Panc1 (cell line): ENCODE data around the gene QSER1. TPM values are rescaled to one million over a fixed set of nuclear protein-coding genes. Genes with fewer than 3 reads are reported as not detected.
"Not testable (repeated sequence)": the region's sequence is repeated elsewhere in the genome, so short reads cannot be mapped to it uniquely, and the experiment has no call there.

Experiments used
- ATAC-seq: fragments of 200-7000 bp; cut with Tn5 transposase; 2 replicates; pipeline ENCODE4 v1.9.1; 2020; ENCODE audit warnings: mild to moderate bottlenecking, moderate library complexity
- BruUV-seq: library from RNA; stranded (reverse); fragments of 400-500 nt; replicated peaks from 2 replicates; lab custom pipeline; 2021; lab: Mats Ljungman, UMichigan
- CTCF ChIA-PET: fragments of 300-600 bp; sonication (Branson Sonifier 250); formaldehyde crosslinking; loops from one replicate; lab custom pipeline; 2022; ENCODE audit warnings: antibody characterized with exemption; lab: Charles Lee
- POLR2A ChIA-PET: fragments of 300-600 bp; sonication (Branson Sonifier 250); formaldehyde crosslinking; loops from one replicate; lab custom pipeline; 2022; ENCODE audit warnings: antibody characterized with exemption; lab: Charles Lee
- DNase-seq: peaks from one replicate; pipeline ENCODE4 v3.0.0-alpha.2; 2010; ENCODE audit warnings: low read depth, low spot score
- H3K27ac ChIP-seq: 2 replicates; pipeline ENCODE4 v1.5.1; 2011; ENCODE audit warnings: mild to moderate bottlenecking, low read length, inconsistent platforms
- H3K27me3 ChIP-seq: fragments of 200-500 bp; sonication (Bioruptor generic); 2 replicates; pipeline ENCODE4 v1.6.0; 2014; ENCODE audit warnings: low read length, inconsistent platforms; ENCODE audit not compliant: control insufficient read depth, insufficient read depth
- H3K36me3 ChIP-seq: fragments of 200-500 bp; sonication (Bioruptor generic); 2 replicates; pipeline ENCODE4 v1.5.1; 2014; ENCODE audit warnings: inconsistent platforms, mild to moderate bottlenecking, low read length, moderate library complexity; ENCODE audit not compliant: control insufficient read depth, insufficient read depth
- H3K4me1 ChIP-seq: 2 replicates; pipeline ENCODE4 v1.5.1; 2011; ENCODE audit warnings: inconsistent platforms, mild to moderate bottlenecking, low read length, moderate library complexity; ENCODE audit not compliant: control insufficient read depth, insufficient read depth
- H3K4me3 ChIP-seq, 2 experiments: 2 replicates each; pipeline ENCODE4 v1.5.1; 2011 to 2012; ENCODE audit warnings: low read depth in 2 of 2, low read length in 2 of 2, mild to moderate bottlenecking in 2 of 2, inconsistent platforms in 1 of 2, moderate library complexity in 1 of 2
- H3K9me3 ChIP-seq: fragments of 200-500 bp; sonication (Bioruptor generic); 2 replicates; pipeline ENCODE4 v1.5.1; 2014; ENCODE audit warnings: low read depth, mild to moderate bottlenecking, inconsistent platforms, low read length, moderate library complexity; ENCODE audit not compliant: control insufficient read depth, insufficient read depth
- CTCF ChIP-seq: fragments of 450-650 bp; IDR thresholded peaks from 2 replicates; pipeline ENCODE4 v1.5.1; 2017; ENCODE audit warnings: mild to moderate bottlenecking
- POLR2AphosphoS5 ChIP-seq: IDR thresholded peaks from 2 replicates; pipeline ENCODE4 v1.6.1; 2012; ENCODE audit warnings: mild to moderate bottlenecking, low read depth, low read length, moderate library complexity
- SIN3A ChIP-seq: IDR thresholded peaks from 2 replicates; pipeline ENCODE4 v1.6.1; 2012; ENCODE audit warnings: low read depth, mild to moderate bottlenecking, low read length, moderate library complexity, borderline replicate concordance; ENCODE audit not compliant: insufficient read depth
- TCF7L2 ChIP-seq: IDR thresholded peaks from 2 replicates; pipeline ENCODE4 v1.6.1; 2011; ENCODE audit warnings: mild to moderate bottlenecking, low read depth, low read length, inconsistent platforms
- in situ Hi-C: cut with HindIII; loops from 2 replicates; pipeline ENCODE4 v1.10.0; 2016; ENCODE audit warnings: low sequenced_read_pairs, low pct_unique_long_range_greater_than_20kb
- intact Hi-C: fragments of 100-400 bp; cut with micrococcal nuclease; formaldehyde crosslinking; loops from one replicate; pipeline ENCODE4 v1.10.0; 2022; ENCODE audit not compliant: unreplicated experiment
- total RNA-seq: library from RNA; stranded (reverse); gene quantifications from one replicate; pipeline ENCODE4 v1.2.1, GENCODE V29; 2021; ENCODE audit not compliant: unreplicated experiment
- TF ChIP-seq, protein P1 (sequence below), 2 experiments: IDR thresholded peaks; 2 replicates each; pipeline ENCODE4 v1.6.1; 2011 to 2012; ENCODE audit warnings: low read depth in 2 of 2, control low read depth in 1 of 2, low read length in 1 of 2, mild to moderate bottlenecking in 1 of 2, moderate library complexity in 1 of 2; ENCODE audit not compliant: insufficient read depth in 1 of 2

Gene QSER1
- total RNA-seq, 1 experiment from 2014 or later: 48.2 TPM

DNA sequence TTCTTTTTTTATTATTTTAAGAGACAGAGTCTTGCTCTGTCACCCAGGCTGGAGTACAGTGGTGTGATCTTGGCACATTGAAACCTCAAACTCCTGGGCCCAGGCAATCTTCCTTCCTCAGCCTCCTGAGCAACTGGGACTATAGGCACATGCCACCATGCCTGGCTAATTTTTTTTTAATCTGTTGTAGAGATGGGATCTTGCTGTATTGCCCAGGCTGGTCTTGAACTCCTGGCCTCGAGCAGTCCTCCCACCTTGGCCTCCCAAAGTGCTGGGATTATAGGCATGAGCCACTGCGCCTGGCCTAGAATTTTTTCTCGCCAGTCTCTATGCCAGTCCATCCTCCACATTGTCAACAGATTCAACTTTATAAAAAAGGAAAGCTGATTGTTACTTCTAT lies 44.7 kb downstream of the QSER1 start:
- CTCF ChIA-PET, intact Hi-C loops, DNase-seq, H3K27me3 ChIP-seq, H3K4me3 ChIP-seq, ATAC-seq, H3K4me1 ChIP-seq, BruUV-seq, in situ Hi-C loops, H3K9me3 ChIP-seq, H3K27ac ChIP-seq: not testable (repeated sequence)
- POLR2A ChIA-PET: interaction anchor here (0.5 to 0.6 kb wide), 2 partner anchors 30 to 1233 kb away, joined by 3 to 5 read pairs; no protein-coding TSS in a partner anchor
- H3K36me3 ChIP-seq: peaks cover 39% of the 10 kb centered on the region

DNA sequence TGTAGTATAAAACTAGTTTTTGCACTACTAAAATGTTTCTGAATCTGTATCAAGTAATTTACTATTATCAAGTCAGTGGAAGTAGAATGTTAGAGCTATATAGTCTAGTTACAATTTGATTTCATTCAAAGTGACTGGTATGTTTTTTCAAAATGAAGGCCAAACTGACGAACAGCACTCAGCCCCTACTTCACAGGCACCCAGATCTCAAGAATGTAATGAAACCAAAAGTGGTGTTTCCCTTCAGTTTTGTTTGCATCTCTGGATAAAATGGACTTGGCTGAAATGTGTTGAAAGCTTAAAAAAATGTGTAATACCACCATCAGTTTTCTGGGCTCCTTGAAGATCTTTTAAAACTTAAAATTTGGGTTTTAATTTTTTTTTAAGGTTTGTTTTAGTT lies 46.4 kb downstream of the QSER1 start:
- Histone ChIP-seq H3K4me3 (no peak overlapping the region), H3K36me3 (peaks cover 24% of the 10 kb centered on the region), H3K9me3 (no peaks in the 10 kb centered on the region), H3K27ac (no peak overlapping the region), H3K27me3 (no peaks in the 10 kb centered on the region), H3K4me1 (no peaks in the 10 kb centered on the region; the same call in 1 of the 2 replicates)
- no TSS peak for BruUV-seq
- in situ Hi-C loops: no loop called here
- CTCF ChIA-PET: no interaction called here
- ATAC-seq (no peak), DNase-seq (no peak)
- TF ChIP-seq CTCF (no peak), TCF7L2 (no peak), POLR2AphosphoS5 (no peak), SIN3A (no peak)
- TF ChIP-seq, protein P1, sequence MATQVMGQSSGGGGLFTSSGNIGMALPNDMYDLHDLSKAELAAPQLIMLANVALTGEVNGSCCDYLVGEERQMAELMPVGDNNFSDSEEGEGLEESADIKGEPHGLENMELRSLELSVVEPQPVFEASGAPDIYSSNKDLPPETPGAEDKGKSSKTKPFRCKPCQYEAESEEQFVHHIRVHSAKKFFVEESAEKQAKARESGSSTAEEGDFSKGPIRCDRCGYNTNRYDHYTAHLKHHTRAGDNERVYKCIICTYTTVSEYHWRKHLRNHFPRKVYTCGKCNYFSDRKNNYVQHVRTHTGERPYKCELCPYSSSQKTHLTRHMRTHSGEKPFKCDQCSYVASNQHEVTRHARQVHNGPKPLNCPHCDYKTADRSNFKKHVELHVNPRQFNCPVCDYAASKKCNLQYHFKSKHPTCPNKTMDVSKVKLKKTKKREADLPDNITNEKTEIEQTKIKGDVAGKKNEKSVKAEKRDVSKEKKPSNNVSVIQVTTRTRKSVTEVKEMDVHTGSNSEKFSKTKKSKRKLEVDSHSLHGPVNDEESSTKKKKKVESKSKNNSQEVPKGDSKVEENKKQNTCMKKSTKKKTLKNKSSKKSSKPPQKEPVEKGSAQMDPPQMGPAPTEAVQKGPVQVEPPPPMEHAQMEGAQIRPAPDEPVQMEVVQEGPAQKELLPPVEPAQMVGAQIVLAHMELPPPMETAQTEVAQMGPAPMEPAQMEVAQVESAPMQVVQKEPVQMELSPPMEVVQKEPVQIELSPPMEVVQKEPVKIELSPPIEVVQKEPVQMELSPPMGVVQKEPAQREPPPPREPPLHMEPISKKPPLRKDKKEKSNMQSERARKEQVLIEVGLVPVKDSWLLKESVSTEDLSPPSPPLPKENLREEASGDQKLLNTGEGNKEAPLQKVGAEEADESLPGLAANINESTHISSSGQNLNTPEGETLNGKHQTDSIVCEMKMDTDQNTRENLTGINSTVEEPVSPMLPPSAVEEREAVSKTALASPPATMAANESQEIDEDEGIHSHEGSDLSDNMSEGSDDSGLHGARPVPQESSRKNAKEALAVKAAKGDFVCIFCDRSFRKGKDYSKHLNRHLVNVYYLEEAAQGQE (IDR thresholded peaks at IDR 0.05; ENCODE audit: insufficient read depth in 1 of 2, low read depth in 2 of 2, low read length in 1 of 2): no peak
- POLR2A ChIA-PET: no interaction called here
- intact Hi-C loops: no loop called here

DNA sequence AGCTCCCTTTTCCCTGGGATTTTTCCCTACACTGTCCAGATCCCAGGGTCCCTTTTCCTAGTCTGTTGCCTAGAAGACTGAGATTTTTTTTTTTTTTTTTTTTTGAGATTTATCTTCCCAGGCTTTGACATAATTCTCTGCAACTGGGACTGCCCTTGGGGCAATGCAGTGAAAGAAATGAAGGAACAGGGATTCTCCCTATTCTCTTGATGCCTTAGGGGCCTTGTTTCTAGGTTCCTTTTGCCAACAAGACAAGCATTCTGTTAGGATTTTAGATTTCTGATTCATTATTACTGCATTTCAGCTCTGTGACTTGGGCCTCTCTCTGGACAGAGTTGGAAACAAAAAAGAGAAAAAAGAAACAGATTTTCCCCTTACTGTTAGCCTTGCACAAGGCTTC lies 47.3 kb downstream of the QSER1 start:
- ChIA-PET CTCF (no interaction called here), POLR2A (no interaction called here)
- TF ChIP-seq SIN3A (no peak), TCF7L2 (no peak)
- no peak for DNase-seq
- no TSS peak for BruUV-seq
- Histone ChIP-seq H3K9me3 (no peaks in the 10 kb centered on the region), H3K36me3 (peaks cover 18% of the 10 kb centered on the region), H3K27ac (no peak overlapping the region), H3K27me3 (no peaks in the 10 kb centered on the region), H3K4me1 (no peaks in the 10 kb centered on the region; the same call in 1 of the 2 replicates), H3K4me3 (no peak overlapping the region)
- intact Hi-C loops: no loop called here
- in situ Hi-C loops: no loop called here
- no peak for ATAC-seq
